ENCODE measurements around the gene AXIN1.

Gene AXIN1

DNA sequence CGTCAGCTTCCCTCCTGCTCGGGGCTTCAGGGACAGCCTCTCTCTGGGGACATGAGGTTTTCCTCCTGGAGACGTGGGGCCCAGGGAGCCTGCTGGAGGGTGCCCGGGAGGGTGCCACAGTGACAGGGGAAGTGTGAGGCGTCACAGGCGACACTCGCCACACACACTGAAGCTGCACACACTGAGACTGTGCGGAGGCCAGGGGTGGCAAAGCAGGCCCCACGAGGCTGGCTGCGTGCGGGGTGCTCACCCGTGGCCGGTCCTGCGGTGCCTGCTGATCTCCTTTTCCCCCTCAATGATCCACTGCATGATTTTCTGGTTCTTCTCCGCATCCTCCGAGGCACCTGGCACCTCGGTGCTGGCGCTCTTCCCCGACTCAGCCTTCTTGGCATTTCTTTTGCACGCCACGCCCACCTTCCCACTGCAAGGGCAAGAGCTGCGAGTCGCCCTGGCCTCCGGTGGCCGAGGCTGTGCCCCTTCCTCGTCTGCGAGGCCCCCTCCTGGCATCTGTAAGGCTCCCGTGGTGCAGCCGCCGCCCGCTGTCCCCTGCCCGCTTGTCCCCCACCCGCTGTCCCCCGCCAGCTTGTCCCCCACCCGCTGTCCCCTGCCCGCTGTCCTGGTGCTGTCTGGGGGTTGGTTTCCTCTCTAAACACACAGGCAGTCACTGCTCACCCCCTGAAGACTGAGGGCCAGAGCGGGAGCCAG is 55.6 kb downstream of the AXIN1 start:
- DNase-seq: no peak

DNA sequence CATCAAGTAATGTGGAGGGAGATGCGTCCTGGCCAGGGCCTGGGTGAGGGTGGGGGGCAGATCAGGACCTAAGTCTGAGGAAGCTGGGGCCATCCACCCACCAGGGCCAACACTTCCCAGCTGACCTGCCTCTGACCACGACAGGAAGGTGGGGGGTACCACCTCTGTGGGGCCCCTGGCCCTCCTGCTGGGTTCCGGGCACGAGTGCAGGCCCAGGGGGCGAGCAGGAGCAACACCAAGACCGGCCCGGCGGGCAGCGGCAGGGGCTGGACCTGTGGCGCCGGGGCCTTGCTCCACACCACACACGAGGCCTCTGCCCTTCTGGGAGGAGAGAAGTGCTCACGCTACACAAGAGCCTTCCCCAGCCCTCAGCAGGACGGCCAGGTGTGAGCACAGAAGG is 56.2 kb downstream of the AXIN1 start:
- no peak for DNase-seq

DNA sequence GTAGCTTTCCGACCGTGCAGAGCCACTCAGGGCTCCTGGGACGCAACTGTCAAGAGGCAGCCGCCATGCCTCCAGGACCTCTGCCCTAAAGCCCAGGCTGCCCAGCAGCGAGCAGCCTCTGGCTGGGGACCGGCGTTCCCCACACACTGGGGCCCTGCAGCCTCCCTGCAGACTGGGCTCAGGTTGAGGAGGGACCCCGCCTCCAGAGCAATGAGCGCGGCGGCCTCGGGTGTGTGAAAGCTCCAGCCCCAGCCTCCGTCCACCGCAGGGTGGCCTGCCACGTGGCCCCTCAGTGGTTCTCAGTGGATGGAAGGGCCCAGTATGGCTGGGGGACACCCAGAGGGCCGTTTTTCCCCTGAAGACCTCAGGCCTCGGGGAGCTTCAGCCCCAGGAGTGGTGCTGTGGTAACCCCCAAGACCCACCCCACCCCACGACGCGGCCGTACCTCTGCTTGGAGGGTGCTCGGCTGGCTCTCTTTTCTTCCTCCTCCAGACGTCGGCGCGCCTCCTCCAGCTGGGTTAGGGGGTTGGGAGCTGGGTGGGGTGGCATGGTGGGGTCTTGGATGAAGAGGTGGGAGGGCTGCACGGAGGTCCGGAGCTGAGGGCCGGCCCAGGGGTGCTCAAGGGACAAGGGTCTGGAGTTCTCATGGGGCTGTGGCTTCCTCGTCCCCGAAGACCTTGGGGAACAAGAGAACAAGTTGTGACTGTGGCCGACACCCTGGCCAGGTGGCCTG is 59.3 kb downstream of the AXIN1 start:
- DNase-seq: no peak

DNA sequence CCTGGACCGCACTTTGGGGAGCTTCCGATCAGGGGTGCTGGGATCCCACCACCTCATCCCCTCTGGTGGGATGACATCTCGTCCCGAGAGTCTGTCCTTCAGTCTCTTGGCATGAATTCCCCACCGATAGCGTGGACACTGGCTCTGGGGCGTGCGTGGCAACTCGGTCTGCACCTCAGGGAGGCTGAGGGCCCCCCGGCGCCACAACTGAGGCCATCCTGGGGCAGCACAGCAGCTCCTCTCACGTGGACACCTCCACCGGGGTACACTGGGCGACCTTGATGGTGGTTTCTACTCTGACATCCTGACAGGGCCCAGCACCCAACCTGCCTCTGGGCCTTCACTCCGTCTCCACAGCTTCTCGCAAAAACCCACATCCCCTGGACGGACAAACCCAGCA is 61.0 kb downstream of the AXIN1 start:
- no peak for DNase-seq

DNA sequence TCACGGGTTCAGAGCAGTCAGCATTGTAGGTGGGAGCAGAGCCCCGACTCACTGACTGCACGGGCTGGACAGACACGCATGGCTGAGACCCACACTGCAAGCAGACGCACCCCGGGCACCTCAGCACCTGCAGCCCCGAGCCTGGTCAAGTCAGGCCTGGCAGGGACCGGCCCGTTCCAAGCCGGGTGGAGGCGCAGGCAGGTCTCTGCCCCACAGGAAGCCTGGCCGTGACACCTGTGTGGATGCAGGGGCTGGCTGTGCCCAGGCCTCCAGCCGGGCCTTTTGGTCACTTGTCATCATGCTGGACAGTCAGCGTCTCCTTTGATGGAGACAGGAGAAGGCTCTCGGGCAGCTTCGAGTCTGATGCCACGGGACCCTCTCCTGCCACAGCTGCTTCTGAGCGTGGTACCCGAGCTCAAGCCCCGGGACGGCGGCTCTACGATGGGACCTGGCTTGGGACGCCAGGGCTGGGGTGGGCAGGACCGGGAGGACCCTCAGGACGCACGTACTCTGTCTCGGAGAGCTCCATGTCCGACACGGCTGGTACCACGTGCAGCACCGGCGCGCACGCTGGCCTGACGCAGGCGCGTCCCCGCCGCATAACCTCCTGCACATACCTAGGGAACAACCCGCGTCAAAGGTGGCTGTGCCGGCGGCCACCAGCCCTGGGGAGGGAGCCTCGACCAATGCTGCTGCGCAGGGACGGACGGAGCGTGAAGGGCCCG is 61.7 kb downstream of the AXIN1 start:
- no peak for DNase-seq

DNA sequence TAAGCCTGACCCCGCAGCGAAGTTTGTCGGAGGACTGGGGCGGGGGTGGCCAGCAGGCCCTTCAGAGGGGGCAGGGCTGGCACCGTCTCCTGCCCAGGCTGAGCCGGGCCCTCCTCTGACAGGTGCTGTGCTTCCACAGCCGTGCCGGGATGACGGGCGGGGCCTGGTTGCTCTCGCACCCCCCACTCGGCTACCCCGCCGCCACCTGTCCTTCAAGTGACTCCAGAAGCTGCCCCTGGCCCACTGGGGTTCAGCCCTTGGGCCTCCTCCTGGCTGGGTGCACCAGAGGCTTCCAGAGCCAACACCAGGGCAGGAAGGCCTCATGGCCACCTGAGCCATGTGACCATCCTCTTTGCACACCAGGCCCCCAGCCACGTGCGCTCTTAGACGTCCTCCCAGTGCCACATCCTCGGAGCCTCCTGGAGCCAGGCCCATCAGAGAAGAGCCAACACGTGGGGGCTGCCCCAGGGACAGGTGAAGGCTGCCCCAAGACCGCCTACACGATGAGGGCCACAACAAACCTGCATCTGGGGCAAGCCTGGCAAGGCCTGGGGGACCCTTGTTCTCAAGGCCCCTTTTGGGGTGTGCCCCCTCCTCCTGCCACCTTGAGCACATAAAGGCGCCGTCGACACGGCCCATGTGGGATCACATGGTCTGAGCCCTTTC is 62.4 kb downstream of the AXIN1 start:
- DNase-seq: no peak

DNA sequence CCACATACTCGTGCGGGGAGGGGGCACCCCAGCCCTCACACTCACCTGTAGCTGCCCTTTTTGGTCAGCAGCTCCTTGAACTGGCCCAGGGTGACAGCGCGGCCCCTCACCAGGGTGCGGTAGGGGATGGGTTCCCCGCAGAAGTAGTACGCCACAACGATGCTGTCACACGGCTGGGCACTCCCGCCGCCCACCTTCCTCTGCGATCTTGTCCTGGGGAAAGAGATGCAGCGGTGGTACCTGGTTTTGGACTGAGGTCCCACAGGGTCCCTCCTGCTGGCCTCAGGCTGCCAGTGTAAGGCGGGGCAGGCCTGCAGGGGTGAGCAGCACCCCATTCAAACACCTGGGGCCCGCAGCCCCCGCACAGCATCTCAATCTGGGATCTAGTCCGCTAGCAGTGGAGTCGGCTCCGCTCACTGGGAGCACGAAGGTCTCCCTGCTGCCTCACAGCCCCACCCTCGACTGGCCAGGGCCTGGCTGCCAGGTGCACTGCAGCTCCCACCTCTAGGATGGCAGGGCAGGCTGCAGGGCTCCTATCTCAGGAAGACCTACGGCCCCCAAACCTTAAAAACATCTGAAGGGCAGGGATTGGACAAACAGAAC is 63.0 kb downstream of the AXIN1 start:
- no peak for DNase-seq

DNA sequence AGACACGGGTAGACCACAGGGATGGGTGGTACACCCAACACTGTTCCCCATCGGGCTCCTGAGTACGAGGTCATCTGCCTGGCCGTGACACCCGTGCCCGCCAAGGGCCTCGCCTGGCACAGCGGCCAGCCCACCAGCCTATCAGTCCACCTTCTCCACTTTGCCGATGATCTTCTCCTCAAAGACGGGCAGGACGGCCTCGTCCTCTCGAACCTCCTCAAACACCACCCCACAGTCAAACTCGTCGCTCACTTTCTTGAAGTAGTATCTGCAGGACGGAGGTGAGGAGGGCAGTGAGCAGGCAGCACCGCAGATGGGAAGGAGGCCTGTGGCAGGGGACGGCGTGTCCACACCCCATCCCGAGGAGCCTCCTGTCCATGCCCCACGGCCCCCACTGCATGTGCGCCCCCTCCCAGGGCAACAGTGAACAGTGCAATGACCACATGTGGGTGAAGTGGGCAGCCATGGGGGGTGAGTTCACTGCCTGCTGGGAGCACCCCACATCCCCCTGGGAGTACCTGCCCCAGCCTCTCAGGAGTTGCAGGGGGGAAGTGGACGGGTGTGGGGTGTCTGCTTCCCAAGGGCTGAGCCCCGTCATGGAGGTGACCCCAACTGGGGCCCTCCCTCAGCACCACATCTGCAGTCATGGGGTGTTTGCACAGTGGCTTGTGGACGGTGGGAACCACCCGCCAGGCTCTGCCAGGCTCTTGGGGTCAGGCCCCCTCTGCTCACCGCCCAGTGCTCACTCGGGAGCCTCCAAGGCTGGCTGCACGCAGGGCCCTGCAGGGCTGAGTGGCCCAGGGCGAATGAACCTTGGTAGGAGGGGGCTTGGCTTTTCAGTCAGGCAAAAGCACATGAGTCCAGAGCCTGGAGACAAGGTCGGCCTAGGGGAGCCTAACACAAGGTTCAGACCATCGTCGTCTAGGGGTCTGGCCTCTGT is 64.3 kb downstream of the AXIN1 start:
- no peak for DNase-seq

DNA sequence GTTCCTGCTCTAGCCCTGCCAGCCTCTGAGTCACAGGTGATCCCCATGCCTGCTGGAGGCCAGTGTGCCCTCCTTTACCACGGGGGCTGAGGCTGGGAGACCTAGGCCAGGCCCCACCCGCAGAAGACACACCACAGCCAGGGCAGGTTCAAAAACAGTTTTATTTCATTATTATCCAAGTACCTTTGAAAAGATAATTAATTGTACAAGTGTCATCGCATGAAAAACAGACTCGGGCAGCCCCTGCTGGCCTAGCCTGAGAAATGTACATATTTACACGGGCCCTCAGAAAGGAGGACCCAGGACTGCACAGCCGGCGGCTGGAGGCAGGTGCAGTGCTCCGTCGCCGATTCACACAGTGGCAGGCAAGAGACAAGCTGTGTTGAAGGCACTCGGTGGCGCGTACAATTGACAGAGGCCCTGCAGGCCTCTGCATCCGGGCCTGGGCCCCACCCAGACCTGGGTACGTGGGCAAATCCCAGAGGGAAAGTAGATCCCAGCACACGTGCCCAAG is 65.2 kb downstream of the AXIN1 start:
- peak in 1 of 2 experiments; percentile 49 for DNase-seq

DNA sequence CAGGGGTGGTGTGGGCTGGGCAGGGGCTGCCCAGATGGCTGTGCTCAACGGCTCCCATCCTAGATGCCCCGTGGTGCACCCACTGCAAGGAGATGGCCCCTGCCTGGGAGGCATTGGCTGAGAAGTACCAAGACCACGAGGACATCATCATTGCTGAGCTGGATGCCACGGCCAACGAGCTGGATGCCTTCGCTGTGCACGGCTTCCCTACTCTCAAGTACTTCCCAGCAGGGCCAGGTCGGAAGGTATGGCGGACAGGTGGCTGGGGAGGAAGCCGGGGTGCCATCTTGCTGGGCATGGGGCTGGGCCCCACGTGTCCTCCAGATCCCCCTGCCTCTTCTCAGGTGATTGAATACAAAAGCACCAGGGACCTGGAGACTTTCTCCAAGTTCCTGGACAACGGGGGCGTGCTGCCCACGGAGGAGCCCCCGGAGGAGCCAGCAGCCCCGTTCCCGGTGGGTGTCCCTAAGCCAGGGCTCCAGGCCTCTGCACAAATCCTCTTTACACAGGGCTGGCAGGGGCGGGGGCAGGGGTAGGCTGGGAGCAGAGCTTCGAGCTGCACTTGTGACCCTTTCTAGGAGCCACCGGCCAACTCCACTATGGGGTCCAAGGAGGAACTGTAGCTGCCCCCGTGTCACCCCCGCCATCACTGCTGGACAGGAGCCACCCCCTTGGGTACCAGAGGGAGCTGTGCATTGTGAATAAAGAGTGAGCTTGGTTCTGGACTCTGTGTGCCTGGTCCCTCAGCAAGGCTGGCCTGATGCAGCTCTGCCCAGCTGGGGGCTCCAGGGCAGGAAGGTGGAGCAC is 65.8 kb downstream of the AXIN1 start:
- DNase-seq: no peak

DNA sequence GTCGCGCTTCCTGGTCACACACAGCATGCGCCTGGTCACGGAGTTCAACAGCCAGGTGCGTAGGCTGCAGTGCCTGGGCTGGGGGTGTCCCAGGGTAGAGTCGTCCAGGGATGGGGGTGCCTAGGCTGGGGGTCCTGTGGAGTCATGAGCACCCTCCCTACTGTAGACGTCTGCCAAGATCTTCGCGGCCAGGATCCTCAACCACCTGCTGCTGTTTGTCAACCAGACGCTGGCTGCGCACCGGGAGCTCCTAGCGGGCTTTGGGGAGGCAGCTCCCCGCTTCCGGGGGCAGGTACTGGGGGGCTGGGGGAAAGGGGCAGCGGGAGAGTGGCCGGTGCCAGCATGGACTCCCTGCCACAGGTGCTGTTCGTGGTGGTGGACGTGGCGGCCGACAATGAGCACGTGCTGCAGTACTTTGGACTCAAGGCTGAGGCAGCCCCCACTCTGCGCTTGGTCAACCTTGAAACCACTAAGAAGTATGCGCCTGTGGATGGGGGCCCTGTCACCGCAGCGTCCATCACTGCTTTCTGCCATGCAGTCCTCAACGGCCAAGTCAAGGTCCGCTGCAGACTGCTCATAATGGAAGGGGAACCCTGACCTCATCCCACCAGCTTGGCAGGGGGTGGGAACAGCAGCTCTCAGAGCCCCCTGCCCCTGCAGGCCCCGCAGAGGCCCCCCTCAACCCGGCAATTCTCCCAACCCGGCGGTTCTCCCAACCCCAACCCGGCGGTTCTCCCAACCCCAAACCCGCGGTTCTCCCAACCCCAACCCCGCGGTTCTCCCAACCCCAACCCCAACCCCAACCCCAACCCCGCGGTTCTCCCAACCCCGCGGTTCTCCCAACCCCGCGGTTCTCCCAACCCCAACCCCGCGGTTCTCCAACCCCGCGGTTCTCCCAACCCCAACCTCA is 67.1 kb downstream of the AXIN1 start:
- no peak for DNase-seq

DNA sequence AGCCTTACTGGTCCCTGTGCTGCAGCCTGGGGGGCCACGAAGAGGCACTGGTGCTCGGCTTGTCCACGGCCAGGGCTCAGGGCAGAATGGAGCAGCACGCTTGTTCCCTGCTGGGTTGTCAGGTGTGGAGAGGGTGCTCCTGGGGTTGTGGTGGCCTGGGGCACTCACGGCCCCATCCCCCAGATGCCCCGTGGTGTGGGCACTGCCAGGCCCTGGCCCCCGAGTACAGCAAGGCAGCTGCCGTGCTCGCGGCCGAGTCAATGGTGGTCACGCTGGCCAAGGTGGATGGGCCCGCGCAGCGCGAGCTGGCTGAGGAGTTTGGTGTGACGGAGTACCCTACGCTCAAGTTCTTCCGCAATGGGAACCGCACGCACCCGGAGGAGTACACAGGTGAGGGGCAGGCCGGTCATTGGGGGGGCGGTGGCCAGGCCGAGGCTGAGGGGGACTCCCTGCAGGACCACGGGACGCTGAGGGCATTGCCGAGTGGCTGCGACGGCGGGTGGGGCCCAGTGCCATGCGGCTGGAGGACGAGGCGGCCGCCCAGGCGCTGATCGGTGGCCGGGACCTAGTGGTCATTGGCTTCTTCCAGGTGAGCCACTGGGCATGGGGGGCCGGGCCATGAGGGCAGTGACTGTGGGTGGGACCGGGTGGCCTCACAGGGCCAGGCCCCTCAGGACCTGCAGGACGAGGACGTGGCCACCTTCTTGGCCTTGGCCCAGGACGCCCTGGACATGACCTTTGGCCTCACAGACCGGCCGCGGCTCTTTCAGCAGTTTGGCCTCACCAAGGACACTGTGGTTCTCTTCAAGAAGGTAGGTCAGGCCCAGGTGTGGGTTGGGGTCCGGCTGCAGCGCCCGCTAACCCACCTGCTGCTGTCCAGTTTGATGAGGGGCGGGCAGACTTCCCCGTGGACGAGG is 68.1 kb downstream of the AXIN1 start:
- DNase-seq: no peak

DNA sequence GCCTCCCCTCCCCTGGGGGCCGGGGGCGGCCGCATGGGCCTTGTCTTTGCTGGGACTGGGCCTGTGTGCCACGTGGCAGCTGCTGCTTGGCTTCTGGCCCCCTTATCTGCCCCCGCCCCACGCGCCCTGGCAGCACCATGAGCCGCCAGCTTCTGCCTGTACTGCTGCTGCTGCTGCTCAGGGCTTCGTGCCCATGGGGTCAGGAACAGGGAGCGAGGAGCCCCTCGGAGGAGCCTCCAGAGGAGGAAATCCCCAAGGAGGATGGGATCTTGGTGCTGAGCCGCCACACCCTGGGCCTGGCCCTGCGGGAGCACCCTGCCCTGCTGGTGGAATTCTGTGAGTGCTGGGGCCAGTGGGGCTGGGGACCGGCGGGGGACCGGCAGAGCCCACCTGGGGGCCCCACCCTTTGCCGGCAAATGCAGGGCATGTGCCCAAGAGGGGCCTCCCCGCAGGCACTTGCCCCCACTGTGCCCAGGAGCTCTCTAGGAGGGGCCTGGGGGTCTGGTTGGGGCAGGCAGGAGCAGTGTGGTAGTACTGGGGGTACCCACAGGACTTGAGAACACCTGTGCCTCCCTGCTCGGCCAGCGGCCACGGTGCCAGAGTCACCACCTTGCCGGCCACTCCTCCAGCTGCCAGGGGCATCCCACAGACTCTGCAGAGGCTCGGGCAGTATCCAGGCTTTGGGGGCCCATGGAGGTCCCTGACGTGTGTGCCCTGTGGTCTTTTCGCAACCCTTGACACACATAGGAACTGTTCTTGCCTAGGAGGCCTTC is 69.3 kb downstream of the AXIN1 start, which contains the start of gene PDIA2:
Gene PDIA2 (plus strand): TSS at position 132 of the 773 bp plus-strand sequence. CDS start 6 bp downstream, at position 138.
- DNase-seq: no peak

DNA sequence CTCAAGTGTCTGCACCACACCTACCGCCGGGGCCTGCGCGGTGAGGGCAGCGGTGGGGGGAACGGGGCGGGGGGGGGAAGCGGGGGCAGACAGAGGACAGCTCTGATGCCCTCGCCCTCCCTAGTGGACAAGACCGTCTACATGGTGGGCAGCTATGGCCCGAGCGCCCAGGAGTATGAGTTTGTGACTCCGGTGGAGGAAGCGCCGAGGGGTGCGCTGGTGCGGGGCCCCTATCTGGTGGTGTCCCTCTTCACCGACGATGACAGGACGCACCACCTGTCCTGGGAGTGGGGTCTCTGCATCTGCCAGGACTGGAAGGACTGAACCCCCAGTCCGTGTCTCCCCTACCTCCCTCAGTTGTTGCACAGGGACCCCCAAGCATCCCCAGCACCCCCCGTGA is 70.0 kb downstream of the AXIN1 start:
- DNase-seq: no peak

DNA sequence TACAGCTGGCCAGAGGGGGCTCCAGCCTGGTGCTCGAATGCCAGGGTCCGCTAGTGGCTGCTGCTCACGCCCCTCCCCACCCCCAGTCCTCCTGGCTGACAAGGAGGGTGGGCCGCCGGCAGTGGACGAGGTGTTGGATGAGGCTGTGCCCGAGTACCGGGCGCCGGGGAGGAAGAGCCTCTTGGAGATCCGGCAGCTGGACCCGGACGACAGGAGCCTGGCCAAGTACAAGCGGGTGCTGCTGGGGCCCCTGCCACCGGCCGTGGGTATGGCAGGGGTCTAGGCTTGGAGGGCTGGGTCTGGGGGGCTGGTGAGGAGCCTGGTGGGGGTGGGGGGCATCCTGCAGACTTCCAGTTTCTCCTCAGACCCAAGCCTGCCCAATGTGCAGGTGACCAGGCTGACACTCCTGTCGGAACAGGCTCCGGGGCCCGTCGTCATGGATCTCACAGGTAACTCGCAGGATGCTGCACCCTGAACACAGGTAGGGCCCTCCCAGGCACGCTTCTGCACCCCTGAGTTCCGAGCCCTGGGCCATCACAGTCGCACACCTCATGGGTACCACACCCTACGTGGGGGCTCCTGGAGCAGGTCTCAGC is 70.8 kb downstream of the AXIN1 start:
- no peak for DNase-seq

DNA sequence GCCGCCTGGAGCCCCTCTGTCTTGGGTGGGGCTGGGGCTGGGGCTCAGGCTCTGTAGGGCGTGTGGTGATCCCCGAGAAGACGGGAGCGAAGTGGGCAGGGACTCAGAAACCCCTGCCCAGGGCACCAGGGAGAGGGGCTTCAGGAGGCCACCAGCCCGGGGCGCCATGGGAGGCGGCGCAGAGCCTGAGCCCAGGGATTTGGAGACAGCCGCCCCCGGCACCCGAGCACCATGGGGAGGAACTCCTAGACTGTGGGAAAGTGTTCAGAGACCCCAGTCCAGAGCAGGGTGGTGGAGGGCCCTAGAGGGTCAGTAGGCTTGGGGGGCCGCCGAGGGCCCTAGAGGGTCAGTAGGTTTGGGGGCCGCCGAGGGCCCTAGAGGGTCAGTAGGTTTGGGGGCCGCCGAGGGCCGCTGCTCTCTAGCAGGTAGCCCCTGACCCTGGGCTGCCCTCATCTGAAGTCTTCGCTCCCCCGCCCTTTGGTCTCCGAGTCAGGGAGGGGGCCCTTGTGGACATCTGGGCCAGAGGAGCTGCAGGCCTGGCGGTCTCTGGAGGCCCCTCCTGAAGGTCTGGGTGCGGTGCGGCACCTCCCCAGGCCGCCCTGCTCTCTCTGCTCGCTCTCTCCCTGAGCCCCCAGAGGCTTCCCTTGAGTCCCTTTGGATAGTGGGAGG is 71.4 kb downstream of the AXIN1 start:
- DNase-seq: no peak
